ENCODE results near the gene TAMALIN.

TAMALIN gene

DNA sequence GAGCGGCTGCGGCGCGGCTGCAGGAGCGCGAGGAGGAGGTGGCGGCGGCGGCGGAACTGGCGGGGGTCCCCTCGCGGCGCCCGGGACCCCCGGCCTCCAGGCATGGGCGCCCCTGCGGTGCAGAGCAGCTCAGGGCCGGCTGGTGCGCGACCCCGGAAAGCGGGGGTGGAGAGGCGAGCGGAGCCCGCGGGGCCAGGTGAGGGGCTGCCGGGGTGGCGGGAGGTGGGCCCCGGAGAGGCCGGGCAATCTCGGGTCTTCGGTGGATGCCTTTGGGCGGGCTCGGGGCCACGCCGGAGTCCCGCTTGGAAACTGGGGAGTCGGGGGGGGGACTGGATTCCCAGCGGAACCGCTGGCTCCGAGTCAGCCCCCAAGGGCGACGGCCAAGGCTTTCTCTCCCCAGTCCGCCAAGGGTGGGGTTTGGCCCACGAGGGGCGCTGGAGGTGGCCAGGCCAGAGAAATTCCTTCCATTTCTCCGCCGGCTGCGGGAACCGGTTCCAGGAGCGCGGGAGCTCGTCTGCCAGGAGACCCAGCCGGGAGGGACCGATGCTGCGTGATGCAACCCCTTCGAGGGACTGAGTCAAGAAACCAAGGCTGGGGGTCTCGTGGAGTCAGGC is 30.6 kb downstream of the TAMALIN start:
- peak overlapping the region; percentile 45 for H3K4me3 ChIP-seq (ENCODE audit: low read depth, low read length)
- TF ChIP-seq, protein P1, sequence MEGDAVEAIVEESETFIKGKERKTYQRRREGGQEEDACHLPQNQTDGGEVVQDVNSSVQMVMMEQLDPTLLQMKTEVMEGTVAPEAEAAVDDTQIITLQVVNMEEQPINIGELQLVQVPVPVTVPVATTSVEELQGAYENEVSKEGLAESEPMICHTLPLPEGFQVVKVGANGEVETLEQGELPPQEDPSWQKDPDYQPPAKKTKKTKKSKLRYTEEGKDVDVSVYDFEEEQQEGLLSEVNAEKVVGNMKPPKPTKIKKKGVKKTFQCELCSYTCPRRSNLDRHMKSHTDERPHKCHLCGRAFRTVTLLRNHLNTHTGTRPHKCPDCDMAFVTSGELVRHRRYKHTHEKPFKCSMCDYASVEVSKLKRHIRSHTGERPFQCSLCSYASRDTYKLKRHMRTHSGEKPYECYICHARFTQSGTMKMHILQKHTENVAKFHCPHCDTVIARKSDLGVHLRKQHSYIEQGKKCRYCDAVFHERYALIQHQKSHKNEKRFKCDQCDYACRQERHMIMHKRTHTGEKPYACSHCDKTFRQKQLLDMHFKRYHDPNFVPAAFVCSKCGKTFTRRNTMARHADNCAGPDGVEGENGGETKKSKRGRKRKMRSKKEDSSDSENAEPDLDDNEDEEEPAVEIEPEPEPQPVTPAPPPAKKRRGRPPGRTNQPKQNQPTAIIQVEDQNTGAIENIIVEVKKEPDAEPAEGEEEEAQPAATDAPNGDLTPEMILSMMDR (IDR thresholded peaks at IDR 0.05; ENCODE audit: borderline replicate concordance, insufficient read depth, low read depth, low read length) = no peak

DNA sequence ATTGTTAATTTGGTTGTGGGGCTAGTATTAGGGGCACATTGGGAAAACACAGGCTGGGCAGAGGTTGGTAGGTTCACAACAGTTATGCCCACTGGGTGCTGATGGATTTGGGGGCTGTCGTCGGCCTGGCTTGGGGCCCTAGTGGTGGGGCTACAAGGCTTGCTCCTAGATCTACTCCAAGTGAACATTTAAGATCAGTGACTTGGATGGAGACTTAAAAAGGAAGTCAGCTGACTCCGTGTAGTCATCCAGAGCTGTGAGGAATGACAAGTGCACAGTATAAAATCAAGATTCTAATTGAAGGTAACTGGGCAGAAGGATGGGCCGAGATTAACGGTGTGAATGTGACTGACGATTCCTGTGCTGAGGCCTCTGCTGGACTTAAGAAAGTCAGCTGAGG is 31.7 kb downstream of the TAMALIN start:
- TF ChIP-seq, protein P1 (IDR thresholded peaks at IDR 0.05; ENCODE audit: borderline replicate concordance, insufficient read depth, low read depth, low read length) = no peak
- no peak overlapping the region for H3K4me3 ChIP-seq (ENCODE audit: low read depth, low read length)

DNA sequence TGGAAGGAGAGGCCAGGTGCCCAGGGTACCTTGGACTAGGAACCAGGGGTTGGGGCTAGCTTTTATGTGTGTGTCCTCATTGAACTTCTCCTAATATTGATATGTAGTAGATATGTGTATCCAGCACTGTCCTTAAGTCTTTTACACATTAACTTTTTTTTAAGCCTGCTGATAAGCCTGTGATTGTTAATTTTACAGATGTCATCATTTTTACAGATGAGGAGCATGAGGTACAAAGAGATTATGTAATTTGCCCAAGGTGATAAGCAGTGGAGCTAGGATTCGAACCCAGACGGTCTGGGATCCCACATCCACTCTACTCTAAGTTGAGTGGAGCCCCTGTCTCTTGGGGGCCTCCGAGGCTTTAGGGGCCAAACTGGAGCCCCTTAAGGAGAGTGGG is 34.3 kb downstream of the TAMALIN start:
- H3K4me3 ChIP-seq (ENCODE audit: low read depth, low read length) = no peak overlapping the region
- TF ChIP-seq, protein P1 (IDR thresholded peaks at IDR 0.05; ENCODE audit: borderline replicate concordance, insufficient read depth, low read depth, low read length) = no peak

DNA sequence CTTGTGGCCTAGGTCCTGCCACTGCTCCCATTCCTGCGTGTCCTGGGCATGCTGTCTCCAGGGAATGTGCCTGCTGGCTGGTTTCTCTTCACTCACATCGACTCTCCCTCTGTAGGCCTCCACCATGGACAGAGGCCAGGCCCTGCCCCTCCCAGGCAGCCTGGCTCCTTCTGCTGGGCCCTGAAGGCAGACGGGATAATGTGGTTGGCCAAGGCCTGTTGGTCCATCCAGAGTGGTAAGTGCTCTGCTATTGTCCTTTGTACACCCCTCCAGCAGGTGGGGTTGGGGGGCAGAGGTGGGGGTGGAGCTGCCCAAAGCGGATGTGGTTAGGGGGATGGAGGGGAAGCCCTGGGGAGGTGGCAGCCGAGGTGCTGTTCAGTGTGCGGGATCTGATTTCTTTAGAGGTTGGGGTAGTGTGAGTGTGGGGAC is 35.0 kb downstream of the TAMALIN start:
- peak overlapping the region; percentile 21 for H3K4me3 ChIP-seq (ENCODE audit: low read depth, low read length)
- TF ChIP-seq, protein P1 (IDR thresholded peaks at IDR 0.05; ENCODE audit: borderline replicate concordance, insufficient read depth, low read depth, low read length) = peak; percentile 30; the same call in 1 of the 2 replicates

DNA sequence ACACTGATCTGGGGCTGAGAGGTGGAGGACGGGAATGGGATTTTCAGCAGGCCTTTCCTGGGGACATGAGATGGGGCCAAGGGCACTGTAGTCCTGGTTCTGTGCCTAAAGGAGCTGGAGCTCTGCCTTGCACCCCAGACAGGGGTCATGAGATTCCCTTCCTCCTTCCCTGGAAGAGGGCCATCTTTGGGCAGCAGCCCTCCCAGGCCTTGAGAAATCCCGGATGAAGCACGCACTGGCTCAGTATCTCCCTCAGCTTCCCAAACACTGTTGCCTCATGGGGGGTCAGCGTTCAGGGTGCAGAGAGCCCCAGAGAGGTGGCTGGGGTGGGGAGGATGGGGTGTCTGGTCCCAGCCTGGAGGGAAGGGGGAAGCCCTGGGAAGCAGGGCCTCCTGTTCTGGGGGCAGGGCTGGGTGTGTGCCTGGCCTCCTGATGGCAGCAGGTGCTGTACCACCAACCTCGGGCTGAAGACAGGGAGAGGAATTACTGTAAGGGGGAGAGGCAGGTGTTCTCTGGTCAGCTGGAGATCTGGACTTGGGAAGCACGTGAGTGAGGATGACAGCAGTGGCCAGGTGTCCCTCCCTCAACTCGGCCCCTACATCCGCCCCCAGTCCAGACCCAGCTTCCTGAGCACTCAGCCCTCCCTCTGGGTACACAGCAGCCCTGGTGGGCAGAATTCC is 36.1 kb downstream of the TAMALIN start:
- no peak overlapping the region for H3K4me3 ChIP-seq (ENCODE audit: low read depth, low read length)
- TF ChIP-seq, protein P1 (IDR thresholded peaks at IDR 0.05; ENCODE audit: borderline replicate concordance, insufficient read depth, low read depth, low read length) = no peak

DNA sequence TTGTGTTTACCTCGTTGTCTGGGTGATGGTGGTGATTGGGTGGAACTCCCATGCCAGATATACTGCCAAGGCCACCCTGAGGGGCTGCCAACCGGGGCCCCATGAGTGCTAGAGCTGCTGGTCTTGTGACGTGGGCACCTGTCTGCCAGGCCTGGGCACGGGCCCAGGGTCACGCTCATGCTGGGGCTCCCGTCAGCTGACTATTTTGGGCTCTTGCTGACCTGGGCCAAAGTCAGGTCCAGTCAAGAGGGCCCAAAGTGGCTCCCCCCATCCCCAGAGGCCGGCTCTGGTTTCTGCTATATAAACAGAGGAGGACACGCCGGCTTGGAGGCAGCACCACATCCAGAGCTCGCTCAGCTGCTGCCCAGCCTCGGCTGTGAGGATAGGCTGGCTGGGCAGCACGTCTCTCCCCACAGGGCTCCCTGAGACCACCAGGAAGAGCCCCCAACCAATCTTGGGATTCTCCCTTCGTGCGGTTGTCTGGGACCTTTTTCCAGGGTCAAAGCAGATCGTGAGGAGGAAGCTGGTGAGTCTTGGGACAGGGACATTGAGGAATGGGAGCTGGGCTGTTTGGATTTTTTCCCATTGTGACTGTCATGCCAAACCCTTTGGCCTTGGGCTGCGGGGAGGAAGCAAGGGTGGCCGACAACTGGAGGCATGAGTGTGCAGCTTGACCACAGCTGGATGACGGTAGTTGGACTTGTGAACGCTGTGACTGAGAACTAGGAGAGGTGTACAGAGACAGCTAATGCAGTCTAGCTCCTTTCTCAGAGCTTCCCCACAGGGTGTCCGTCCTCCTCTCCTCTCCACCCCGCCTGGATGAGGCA is 36.9 kb downstream of the TAMALIN start:
- no peak overlapping the region for H3K4me3 ChIP-seq (ENCODE audit: low read depth, low read length)
- TF ChIP-seq, protein P1 (IDR thresholded peaks at IDR 0.05; ENCODE audit: borderline replicate concordance, insufficient read depth, low read depth, low read length) = no peak
